HepG2 (cell line): Measurements from ENCODE around the gene COLGALT1. TPM values are rescaled to one million over a fixed set of nuclear protein-coding genes. Genes with fewer than 3 reads are reported as not detected.

Experiments
- ELF1 ChIP-seq: sonication (generic); formaldehyde crosslinking; IDR thresholded peaks from 2 replicates; pipeline ENCODE4 v1.4.0; 2020; ENCODE audit warnings: missing genetic modification reagents
- GATA4 ChIP-seq: sonication (generic); IDR thresholded peaks from 2 replicates; pipeline ENCODE4 v1.6.1; 2016; ENCODE audit warnings: antibody characterized with exemption, low read depth, borderline replicate concordance
- IKZF1 ChIP-seq: fragments of 450-650 bp; IDR thresholded peaks from 2 replicates; pipeline ENCODE4 v1.7.1; 2016
- KDM5A ChIP-seq: fragments of 200-600 bp; sonication (generic); IDR thresholded peaks from 2 replicates; pipeline ENCODE4 v1.7.0; 2018; ENCODE audit warnings: antibody characterized with exemption, mild to moderate bottlenecking, low read length, borderline replicate concordance
- KLF9 ChIP-seq: IDR thresholded peaks from 2 replicates; pipeline ENCODE4 v1.6.1; 2016; ENCODE audit warnings: low read depth
- REXO4 ChIP-seq: sonication (generic); formaldehyde crosslinking; IDR thresholded peaks from 2 replicates; pipeline ENCODE4 v1.8.0; 2022; ENCODE audit warnings: missing genetic modification reagents, mild to moderate bottlenecking, borderline replicate concordance
- SAFB2 ChIP-seq: sonication (generic); formaldehyde crosslinking; IDR thresholded peaks from 2 replicates; pipeline ENCODE4 v1.5.1; 2020; ENCODE audit warnings: missing genetic modification reagents, low read depth, mild to moderate bottlenecking, borderline replicate concordance
- SOX5 ChIP-seq: IDR thresholded peaks from 2 replicates; pipeline ENCODE4 v1.6.1; 2016; ENCODE audit warnings: borderline replicate concordance
- SP5 ChIP-seq: IDR thresholded peaks from 2 replicates; pipeline ENCODE4 v1.6.1; 2016; ENCODE audit warnings: low read depth, borderline replicate concordance
- TBL1XR1 ChIP-seq: fragments of 150-350 bp; IDR thresholded peaks from 2 replicates; pipeline ENCODE4 v1.6.1; 2014; ENCODE audit warnings: borderline replicate concordance, low read length; ENCODE audit not compliant: partially characterized antibody
- ZNF232 ChIP-seq: sonication (generic); formaldehyde crosslinking; IDR thresholded peaks from 2 replicates; pipeline ENCODE4 v1.4.0; 2020; ENCODE audit warnings: missing genetic modification reagents, borderline replicate concordance
- ZNF296 ChIP-seq: sonication (generic); formaldehyde crosslinking; conservative IDR thresholded peaks from 2 replicates; pipeline ENCODE4 v1.5.0; 2020; ENCODE audit warnings: mild to moderate bottlenecking, missing genetic modification reagents
- ZNF335 ChIP-seq: sonication (generic); formaldehyde crosslinking; IDR thresholded peaks from 2 replicates; pipeline ENCODE4 v1.4.0; 2020; ENCODE audit warnings: missing genetic modification reagents
- ZNF605 ChIP-seq: sonication (generic); formaldehyde crosslinking; IDR thresholded peaks from 2 replicates; pipeline ENCODE4 v1.8.0; 2022; ENCODE audit warnings: mild to moderate bottlenecking, missing genetic modification reagents
- polyA plus RNA-seq, 8 experiments: library from polyadenylated mRNA; depleted of rRNA in 3 of 8; stranded (reverse) in 7 of 8; unstranded in 1 of 8; fragments of >200 nt; fragmentation: Illumina TruSeq in 4 of 8; extraction: Trizol in 4 of 8; gene quantifications; 2 replicates each; pipeline versions ENCODE4 v1.2.1 to v1.2.3, GENCODE V29; 2011 to 2016; ENCODE audit warnings: low read depth in 4 of 8, missing spikeins in 1 of 8, mixed read lengths in 1 of 8; ENCODE audit not compliant: insufficient read depth in 1 of 8
- total RNA-seq, 5 experiments: library from RNA; depleted of rRNA; stranded (reverse); fragments of >200 nt; fragmentation: Illumina TruSeq; extraction: Trizol; gene quantifications; 2 replicates each; pipeline ENCODE4 v1.2.3, GENCODE V29; 2016; ENCODE audit warnings: low read depth in 1 of 5
- TF ChIP-seq, protein P1 (sequence below): sonication (generic); formaldehyde crosslinking; IDR thresholded peaks from 2 replicates; pipeline ENCODE4 v1.5.0; 2020; ENCODE audit warnings: mild to moderate bottlenecking, missing genetic modification reagents
- TF ChIP-seq, protein P2 (sequence below): sonication (generic); formaldehyde crosslinking; IDR thresholded peaks from 2 replicates; pipeline ENCODE4 v1.5.1; 2020; ENCODE audit warnings: missing genetic modification reagents, mild to moderate bottlenecking, borderline replicate concordance
- TF ChIP-seq, protein P3 (sequence below): sonication (generic); formaldehyde crosslinking; IDR thresholded peaks from 2 replicates; pipeline ENCODE4 v1.4.0; 2020; ENCODE audit warnings: missing genetic modification reagents, borderline replicate concordance
- TF ChIP-seq, protein P4 (sequence below): IDR thresholded peaks from 2 replicates; pipeline ENCODE4 v1.6.1; 2012; ENCODE audit warnings: low read depth, low read length, improper control_type of control experiment
- TF ChIP-seq, protein P5 (sequence below): sonication (generic); formaldehyde crosslinking; IDR thresholded peaks from 2 replicates; pipeline ENCODE4 v1.5.0; 2020; ENCODE audit warnings: missing genetic modification reagents, mild to moderate bottlenecking, borderline replicate concordance

COLGALT1 gene
- total and polyA plus RNA-seq, 2 of the 13 experiments (the other 11 are each of a cell fraction or from before 2014, with no cell fraction given): 58.0 to 211 TPM

DNA sequence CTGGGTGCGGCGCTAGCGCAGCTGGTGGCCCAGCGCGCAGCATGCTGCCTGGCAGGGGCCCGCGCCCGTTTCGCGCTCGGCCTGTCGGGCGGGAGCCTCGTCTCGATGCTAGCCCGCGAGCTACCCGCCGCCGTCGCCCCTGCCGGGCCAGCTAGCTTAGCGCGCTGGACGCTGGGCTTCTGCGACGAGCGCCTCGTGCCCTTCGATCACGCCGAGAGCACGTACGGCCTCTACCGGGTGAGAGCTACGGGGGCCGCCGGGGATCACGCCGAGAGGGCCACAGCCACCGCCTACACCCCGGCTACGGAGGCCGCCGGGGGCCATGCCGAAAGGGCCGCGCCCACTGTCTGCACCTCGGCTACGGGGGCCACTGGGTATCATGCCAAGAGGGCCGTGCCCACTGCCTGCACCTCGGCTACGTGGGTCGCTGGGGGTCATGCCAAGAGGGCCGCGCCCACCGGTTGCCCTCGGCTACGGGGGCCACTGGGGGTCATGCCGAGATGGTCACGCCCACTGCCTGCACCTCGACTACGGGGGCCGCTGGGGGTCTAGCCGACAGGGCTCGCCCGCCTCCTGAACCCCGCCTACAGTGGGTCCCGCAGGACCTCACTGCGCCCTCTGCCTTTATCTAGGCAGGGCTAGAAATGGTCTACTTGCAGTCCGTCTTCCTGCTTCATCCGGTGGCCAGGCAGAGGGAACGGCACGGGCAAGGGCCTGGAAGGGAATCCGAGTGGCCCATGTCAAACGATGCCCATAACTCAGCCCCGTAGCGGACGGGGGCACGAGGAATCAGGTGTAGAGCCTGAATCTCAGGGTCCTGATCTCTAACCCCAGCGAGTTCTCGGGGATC is 43.5 kb upstream of the COLGALT1 start (continued):
- TF ChIP-seq SAFB2 (CRISPR knock-in tag): peak; percentile 99
- TF ChIP-seq ELF1 (CRISPR knock-in tag): peak; percentile 47; the same call in 1 of the 2 replicates
- TF ChIP-seq, protein P1, sequence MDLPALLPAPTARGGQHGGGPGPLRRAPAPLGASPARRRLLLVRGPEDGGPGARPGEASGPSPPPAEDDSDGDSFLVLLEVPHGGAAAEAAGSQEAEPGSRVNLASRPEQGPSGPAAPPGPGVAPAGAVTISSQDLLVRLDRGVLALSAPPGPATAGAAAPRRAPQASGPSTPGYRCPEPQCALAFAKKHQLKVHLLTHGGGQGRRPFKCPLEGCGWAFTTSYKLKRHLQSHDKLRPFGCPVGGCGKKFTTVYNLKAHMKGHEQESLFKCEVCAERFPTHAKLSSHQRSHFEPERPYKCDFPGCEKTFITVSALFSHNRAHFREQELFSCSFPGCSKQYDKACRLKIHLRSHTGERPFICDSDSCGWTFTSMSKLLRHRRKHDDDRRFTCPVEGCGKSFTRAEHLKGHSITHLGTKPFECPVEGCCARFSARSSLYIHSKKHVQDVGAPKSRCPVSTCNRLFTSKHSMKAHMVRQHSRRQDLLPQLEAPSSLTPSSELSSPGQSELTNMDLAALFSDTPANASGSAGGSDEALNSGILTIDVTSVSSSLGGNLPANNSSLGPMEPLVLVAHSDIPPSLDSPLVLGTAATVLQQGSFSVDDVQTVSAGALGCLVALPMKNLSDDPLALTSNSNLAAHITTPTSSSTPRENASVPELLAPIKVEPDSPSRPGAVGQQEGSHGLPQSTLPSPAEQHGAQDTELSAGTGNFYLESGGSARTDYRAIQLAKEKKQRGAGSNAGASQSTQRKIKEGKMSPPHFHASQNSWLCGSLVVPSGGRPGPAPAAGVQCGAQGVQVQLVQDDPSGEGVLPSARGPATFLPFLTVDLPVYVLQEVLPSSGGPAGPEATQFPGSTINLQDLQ: peak; percentile 77; the same call in 1 of the 2 replicates
- TF ChIP-seq ZNF296 (CRISPR knock-in tag): no peak
- TF ChIP-seq, protein P2, sequence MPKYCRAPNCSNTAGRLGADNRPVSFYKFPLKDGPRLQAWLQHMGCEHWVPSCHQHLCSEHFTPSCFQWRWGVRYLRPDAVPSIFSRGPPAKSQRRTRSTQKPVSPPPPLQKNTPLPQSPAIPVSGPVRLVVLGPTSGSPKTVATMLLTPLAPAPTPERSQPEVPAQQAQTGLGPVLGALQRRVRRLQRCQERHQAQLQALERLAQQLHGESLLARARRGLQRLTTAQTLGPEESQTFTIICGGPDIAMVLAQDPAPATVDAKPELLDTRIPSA: peak; percentile 93; the same call in 1 of the 2 replicates
- TF ChIP-seq TBL1XR1: no peak
- TF ChIP-seq ZNF335: no peak
- peak; percentile 51; the same call in 1 of the 2 replicates for TF ChIP-seq REXO4 (CRISPR knock-in tag)
- TF ChIP-seq, protein P3, sequence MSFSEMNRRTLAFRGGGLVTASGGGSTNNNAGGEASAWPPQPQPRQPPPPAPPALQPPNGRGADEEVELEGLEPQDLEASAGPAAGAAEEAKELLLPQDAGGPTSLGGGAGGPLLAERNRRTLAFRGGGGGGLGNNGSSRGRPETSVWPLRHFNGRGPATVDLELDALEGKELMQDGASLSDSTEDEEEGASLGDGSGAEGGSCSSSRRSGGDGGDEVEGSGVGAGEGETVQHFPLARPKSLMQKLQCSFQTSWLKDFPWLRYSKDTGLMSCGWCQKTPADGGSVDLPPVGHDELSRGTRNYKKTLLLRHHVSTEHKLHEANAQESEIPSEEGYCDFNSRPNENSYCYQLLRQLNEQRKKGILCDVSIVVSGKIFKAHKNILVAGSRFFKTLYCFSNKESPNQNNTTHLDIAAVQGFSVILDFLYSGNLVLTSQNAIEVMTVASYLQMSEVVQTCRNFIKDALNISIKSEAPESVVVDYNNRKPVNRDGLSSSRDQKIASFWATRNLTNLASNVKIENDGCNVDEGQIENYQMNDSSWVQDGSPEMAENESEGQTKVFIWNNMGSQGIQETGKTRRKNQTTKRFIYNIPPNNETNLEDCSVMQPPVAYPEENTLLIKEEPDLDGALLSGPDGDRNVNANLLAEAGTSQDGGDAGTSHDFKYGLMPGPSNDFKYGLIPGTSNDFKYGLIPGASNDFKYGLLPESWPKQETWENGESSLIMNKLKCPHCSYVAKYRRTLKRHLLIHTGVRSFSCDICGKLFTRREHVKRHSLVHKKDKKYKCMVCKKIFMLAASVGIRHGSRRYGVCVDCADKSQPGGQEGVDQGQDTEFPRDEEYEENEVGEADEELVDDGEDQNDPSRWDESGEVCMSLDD (CRISPR knock-in tag): peak; percentile 72; the same call in 1 of the 2 replicates
- TF ChIP-seq ZNF605: peak; percentile 94
- no peak for TF ChIP-seq IKZF1
- TF ChIP-seq SOX5 (CRISPR knock-in tag): no peak
- peak; percentile 30; the same call in 1 of the 2 replicates for TF ChIP-seq GATA4
- TF ChIP-seq, protein P4, sequence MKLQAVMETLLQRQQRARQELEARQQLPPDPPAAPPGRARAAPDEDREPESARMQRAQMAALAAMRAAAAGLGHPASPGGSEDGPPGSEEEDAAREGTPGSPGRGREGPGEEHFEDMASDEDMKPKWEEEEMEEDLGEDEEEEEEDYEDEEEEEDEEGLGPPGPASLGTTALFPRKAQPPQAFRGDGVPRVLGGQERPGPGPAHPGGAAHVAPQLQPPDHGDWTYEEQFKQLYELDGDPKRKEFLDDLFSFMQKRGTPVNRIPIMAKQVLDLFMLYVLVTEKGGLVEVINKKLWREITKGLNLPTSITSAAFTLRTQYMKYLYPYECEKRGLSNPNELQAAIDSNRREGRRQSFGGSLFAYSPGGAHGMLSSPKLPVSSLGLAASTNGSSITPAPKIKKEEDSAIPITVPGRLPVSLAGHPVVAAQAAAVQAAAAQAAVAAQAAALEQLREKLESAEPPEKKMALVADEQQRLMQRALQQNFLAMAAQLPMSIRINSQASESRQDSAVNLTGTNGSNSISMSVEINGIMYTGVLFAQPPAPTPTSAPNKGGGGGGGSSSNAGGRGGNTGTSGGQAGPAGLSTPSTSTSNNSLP: no peak
- TF ChIP-seq KLF9 (CRISPR knock-in tag): peak; percentile 85; the same call in 1 of the 2 replicates
- TF ChIP-seq ZNF232 (CRISPR knock-in tag): peak; percentile 60
- 0 out of 2 replicates have a peak, but pooled peaks have one; percentile 57 for TF ChIP-seq KDM5A
- TF ChIP-seq, protein P5, sequence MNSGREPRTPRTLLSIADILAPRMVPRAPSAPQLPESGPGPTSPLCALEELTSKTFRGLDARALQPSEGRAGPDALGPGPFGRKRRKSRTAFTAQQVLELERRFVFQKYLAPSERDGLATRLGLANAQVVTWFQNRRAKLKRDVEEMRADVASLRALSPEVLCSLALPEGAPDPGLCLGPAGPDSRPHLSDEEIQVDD (CRISPR knock-in tag): peak; percentile 94; the same call in 1 of the 2 replicates
- TF ChIP-seq SP5 (CRISPR knock-in tag): peak; percentile 83
